Gastrocnemius medialis (tissue), 4 donors: ENCODE data around the gene ASTN1. TPM values are rescaled to one million over a fixed set of nuclear protein-coding genes. Genes with fewer than 3 reads are reported as not detected.

Experiments used
- ATAC-seq, 2 donors: fragments of 150-250 bp; one replicate each; pipeline ENCODE4 v1.9.1; 2016
- DNase-seq, 2 donors: peaks; one replicate each; pipeline ENCODE4 v3.0.0-alpha.2; 2019
- H3K27ac ChIP-seq, 4 donors: fragments of 200-600 bp; sonication (generic); 1 replicate in 1 of 4; 2 replicates in 3 of 4; pipeline ENCODE4 v1.5.1; 2016 to 2018; ENCODE audit warnings: mild to moderate bottlenecking in 2 of 4, moderate library complexity in 1 of 4
- H3K27me3 ChIP-seq, 3 donors: fragments of 200-600 bp; sonication (generic) in 2 of 3; 1 replicate in 1 of 3; 2 replicates in 2 of 3; pipeline versions ENCODE4 v1.5.1 to v1.6.0; 2016 to 2019; ENCODE audit warnings: mild to moderate bottlenecking in 1 of 3, moderate library complexity in 1 of 3
- H3K36me3 ChIP-seq, 2 donors: fragments of 200-600 bp; sonication (generic) in 1 of 2; one replicate each; pipeline ENCODE4 v1.5.1; 2017 to 2018
- H3K4me1 ChIP-seq, 2 donors: fragments of 200-600 bp; sonication (generic) in 1 of 2; one replicate each; pipeline ENCODE4 v1.5.1; 2016 to 2017; ENCODE audit warnings: mild to moderate bottlenecking in 2 of 2
- H3K4me3 ChIP-seq, 4 donors: fragments of 200-600 bp; sonication (generic) in 3 of 4; 1 replicate in 1 of 4; 2 replicates in 3 of 4; pipeline ENCODE4 v1.5.1; 2016 to 2019; ENCODE audit warnings: mild to moderate bottlenecking in 2 of 4
- H3K9me3 ChIP-seq, 3 donors: fragments of 200-600 bp; sonication (generic) in 2 of 3; 1 replicate in 1 of 3; 2 replicates in 2 of 3; pipeline ENCODE4 v1.5.1; 2016 to 2019
- POLR2A ChIP-seq, 2 donors: fragments of 450-650 bp; IDR thresholded peaks; one replicate each; pipeline ENCODE4 v1.6.1; 2017; ENCODE audit warnings: antibody characterized with exemption in 2 of 2, mild to moderate bottlenecking in 2 of 2, moderate library complexity in 2 of 2
- in situ Hi-C, 4 donors: fragments of 200-750 bp; cut with MboI; loops; one replicate each; pipeline versions ENCODE4 v1.15.0 to v1.8.0; 2017; ENCODE audit warnings: low sequenced_read_pairs in 4 of 4
- intact Hi-C: fragments of 100-400 bp; cut with DNase I; formaldehyde crosslinking; loops from one replicate; pipeline ENCODE4 v1.15.1; 2023; ENCODE audit warnings: low total_unique reads
- total RNA-seq, 4 donors: library from RNA; depleted of rRNA; stranded (reverse); fragments of >200 nt; gene quantifications; one replicate each; pipeline versions ENCODE4 v1.1.0 to v1.2.3, GENCODE V29; 2016
- TF ChIP-seq, protein P1 (sequence below), 5 experiments: fragments of 450-650 bp in 3 of 5; fragments of 200-600 bp in 2 of 5; sonication (generic) in 2 of 5; IDR thresholded peaks in 4 of 5; conservative IDR thresholded peaks in 1 of 5; 1 replicate in 4 of 5; 2 replicates in 1 of 5; pipeline ENCODE4 v1.5.1; 2016 to 2019; ENCODE audit warnings: antibody characterized with exemption in 5 of 5, mild to moderate bottlenecking in 3 of 5, moderate library complexity in 3 of 5

ASTN1 gene
- total RNA-seq, 4 donors from 2014 or later = 0.09 to 0.10 TPM; not detected in 2

DNA sequence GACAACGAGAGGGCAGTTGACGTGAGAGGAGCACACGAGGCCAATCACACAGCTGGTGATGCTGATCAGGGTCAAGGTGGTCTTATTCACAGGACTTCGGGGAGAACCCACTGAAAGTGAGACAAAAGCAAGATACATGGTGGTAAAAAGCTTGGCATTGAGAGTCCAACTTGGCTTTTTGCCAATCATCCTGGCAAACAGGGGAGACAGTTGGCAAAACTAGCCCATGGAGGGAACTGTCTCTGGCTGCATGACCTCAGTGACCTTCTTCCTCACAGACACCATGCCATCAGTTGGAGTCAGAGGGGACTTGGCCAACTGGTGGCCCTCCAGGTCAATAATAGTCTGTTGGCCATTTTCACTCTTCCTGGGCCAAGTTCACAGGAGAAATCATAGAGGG is 139.9 kb downstream of the ASTN1 start:
- no peak for DNase-seq
- no peak for TF ChIP-seq POLR2A (IDR thresholded peaks at IDR 0.05)
- TF ChIP-seq, protein P1, sequence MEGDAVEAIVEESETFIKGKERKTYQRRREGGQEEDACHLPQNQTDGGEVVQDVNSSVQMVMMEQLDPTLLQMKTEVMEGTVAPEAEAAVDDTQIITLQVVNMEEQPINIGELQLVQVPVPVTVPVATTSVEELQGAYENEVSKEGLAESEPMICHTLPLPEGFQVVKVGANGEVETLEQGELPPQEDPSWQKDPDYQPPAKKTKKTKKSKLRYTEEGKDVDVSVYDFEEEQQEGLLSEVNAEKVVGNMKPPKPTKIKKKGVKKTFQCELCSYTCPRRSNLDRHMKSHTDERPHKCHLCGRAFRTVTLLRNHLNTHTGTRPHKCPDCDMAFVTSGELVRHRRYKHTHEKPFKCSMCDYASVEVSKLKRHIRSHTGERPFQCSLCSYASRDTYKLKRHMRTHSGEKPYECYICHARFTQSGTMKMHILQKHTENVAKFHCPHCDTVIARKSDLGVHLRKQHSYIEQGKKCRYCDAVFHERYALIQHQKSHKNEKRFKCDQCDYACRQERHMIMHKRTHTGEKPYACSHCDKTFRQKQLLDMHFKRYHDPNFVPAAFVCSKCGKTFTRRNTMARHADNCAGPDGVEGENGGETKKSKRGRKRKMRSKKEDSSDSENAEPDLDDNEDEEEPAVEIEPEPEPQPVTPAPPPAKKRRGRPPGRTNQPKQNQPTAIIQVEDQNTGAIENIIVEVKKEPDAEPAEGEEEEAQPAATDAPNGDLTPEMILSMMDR (IDR thresholded peaks at IDR 0.05 in 4 of 5, conservative IDR thresholded peaks at IDR 0.05 in 1 of 5) = no peak
- ATAC-seq = no peak
- Histone ChIP-seq H3K4me3 (no peak overlapping the region), H3K9me3 (no peaks in the 10 kb centered on the region), H3K27ac (no peak overlapping the region), H3K4me1 (no peaks in the 10 kb centered on the region), H3K36me3 (no peaks in the 10 kb centered on the region), H3K27me3 (no peaks in the 10 kb centered on the region)
- in situ Hi-C loops (no loop called here), intact Hi-C loops (no loop called here)

DNA sequence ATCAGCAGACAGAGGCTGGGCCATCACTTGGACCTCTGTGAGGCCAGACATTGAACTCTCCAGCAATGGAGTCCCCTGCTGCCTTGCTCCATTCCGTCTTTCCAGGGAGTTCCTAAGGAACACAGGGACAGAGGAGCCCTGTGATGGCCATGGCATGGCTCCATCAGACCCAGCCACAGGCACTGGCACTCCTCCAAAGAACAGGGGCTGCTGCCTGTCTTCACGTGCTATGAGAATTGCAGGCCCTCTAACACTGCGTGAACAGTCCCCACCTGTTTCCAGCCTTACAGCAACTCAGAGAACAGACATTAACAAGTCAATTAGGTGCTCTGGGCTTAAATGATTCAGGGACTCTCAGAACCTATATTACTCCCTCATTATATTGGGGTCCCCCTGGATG is 140.8 kb downstream of the ASTN1 start:
- no peaks in the 10 kb centered on the region for H3K4me1 ChIP-seq
- in situ Hi-C loops (no loop called here), intact Hi-C loops (no loop called here)
- no peak for DNase-seq
- no peaks in the 10 kb centered on the region for H3K9me3 ChIP-seq
- H3K4me3 ChIP-seq = no peak overlapping the region
- H3K27me3 ChIP-seq = no peaks in the 10 kb centered on the region
- no peaks in the 10 kb centered on the region for H3K36me3 ChIP-seq
- TF ChIP-seq, protein P1 (IDR thresholded peaks at IDR 0.05 in 4 of 5, conservative IDR thresholded peaks at IDR 0.05 in 1 of 5) = no peak
- no peak for TF ChIP-seq POLR2A (IDR thresholded peaks at IDR 0.05)
- H3K27ac ChIP-seq = no peak overlapping the region
- ATAC-seq = no peak

DNA sequence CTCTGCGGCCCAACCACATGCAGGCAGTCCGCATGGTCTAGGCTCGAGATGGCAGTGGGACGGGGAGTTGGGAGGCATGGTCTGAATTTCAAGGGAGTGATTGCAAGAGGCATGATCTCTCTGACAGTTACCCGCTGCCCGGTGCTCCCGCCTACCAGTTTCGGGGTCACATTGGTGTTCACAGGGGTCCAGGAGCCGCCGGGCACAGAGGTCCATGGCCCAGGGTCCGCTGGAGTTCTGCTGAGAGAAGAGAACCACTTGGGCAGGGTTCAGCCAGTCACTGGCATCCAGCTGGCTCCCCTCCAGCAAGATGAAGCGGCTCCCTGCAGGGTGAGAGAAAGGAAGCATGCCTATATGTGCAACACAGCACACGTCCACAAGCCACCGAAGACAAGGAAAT is 141.3 kb downstream of the ASTN1 start:
- Histone ChIP-seq H3K4me1 (no peaks in the 10 kb centered on the region), H3K4me3 (no peak overlapping the region), H3K36me3 (no peaks in the 10 kb centered on the region), H3K9me3 (no peaks in the 10 kb centered on the region), H3K27me3 (no peaks in the 10 kb centered on the region), H3K27ac (no peak overlapping the region)
- DNase-seq (no peak), ATAC-seq (no peak)
- TF ChIP-seq, protein P1 (IDR thresholded peaks at IDR 0.05 in 4 of 5, conservative IDR thresholded peaks at IDR 0.05 in 1 of 5) = no peak
- no peak for TF ChIP-seq POLR2A (IDR thresholded peaks at IDR 0.05)
- intact Hi-C loops (no loop called here), in situ Hi-C loops (no loop called here)

DNA sequence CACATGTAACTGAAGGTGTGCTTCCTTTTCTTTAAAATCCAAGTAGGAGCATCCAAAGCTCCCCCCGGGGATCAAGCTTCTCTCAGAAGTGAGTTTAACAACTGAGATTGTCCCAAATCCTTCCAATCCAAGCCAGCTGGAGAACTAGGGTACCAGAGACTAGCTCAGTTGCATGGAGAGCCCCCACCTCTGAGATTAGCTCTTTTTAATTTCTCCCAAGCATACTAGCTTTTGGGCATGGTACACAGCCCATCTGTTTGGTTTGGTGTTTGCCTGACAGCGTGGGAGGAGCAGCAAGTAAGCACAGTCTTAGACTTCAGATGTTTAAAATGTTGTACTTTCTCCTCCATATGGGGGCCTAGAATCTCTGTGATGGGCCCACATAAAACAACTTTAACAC is 142.8 kb downstream of the ASTN1 start:
- intact Hi-C loops (no loop called here), in situ Hi-C loops (no loop called here)
- Histone ChIP-seq H3K9me3 (no peaks in the 10 kb centered on the region), H3K4me1 (no peaks in the 10 kb centered on the region), H3K27me3 (no peaks in the 10 kb centered on the region), H3K27ac (no peak overlapping the region), H3K36me3 (no peaks in the 10 kb centered on the region), H3K4me3 (no peak overlapping the region)
- TF ChIP-seq POLR2A (IDR thresholded peaks at IDR 0.05) = no peak
- TF ChIP-seq, protein P1 (IDR thresholded peaks at IDR 0.05 in 4 of 5, conservative IDR thresholded peaks at IDR 0.05 in 1 of 5) = no peak
- ATAC-seq (no peak), DNase-seq (no peak)

DNA sequence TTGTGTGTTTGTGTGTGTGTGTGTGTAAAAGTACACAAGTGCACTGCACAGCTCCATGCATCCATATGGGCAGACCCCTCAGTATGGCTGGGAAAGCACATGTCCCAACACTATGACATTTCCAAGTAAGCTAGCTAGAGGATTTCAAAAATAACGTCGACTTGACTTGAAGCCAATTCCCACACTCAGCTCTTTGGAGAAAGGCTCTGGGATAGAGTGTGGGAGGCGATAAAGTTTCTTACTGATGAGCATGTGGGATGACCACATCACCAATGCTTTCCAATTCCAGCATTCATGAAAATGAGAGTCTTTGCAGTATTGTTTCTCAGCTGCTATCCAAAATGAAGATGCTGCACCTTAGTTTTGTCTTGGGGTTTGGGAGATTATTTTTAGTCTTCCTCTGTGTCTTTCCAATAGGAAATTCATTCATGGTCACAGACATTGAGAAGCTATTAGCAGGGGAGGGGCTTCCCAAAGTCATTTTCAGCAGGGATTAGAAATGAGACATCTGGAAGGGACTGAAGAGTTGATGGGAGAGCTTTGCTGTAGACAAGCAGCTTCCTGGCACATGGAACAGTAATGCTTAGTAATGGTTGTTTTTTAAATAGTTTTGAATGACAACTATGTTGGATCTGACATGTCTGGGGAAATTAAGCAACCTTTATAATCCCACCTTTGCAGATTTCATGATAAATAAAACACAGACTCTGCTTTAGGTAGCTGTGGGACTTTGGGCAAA is 143.5 kb downstream of the ASTN1 start:
- Histone ChIP-seq H3K27me3 (no peaks in the 10 kb centered on the region), H3K9me3 (no peaks in the 10 kb centered on the region), H3K36me3 (no peaks in the 10 kb centered on the region), H3K27ac (no peak overlapping the region), H3K4me1 (no peaks in the 10 kb centered on the region), H3K4me3 (no peak overlapping the region)
- no peak for TF ChIP-seq POLR2A (IDR thresholded peaks at IDR 0.05)
- TF ChIP-seq, protein P1 (IDR thresholded peaks at IDR 0.05 in 4 of 5, conservative IDR thresholded peaks at IDR 0.05 in 1 of 5) = no peak
- DNase-seq = no peak
- no peak for ATAC-seq
- in situ Hi-C loops = no loop called here
- intact Hi-C loops = no loop called here
